ENCODE measurements around the gene TAF11. TPM values are rescaled to one million over a fixed set of nuclear protein-coding genes. Genes with fewer than 3 reads are reported as not detected.

The TAF11 gene
- total RNA-seq, 1 experiment from 2014 or later = 44.1 TPM

- TF ChIP-seq, protein P1, sequence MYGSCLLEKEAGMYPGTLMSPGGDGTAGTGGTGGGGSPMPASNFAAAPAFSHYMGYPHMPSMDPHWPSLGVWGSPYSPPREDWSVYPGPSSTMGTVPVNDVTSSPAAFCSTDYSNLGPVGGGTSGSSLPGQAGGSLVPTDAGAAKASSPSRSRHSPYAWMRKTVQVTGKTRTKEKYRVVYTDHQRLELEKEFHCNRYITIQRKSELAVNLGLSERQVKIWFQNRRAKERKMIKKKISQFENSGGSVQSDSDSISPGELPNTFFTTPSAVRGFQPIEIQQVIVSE (CRISPR knock-in tag; IDR thresholded peaks at IDR 0.05; ENCODE audit: borderline replicate concordance) = no peak
- TF ChIP-seq FOXJ3 (CRISPR knock-in tag; IDR thresholded peaks at IDR 0.05; ENCODE audit: borderline replicate concordance) (no peak), GRHL2 (CRISPR knock-in tag; IDR thresholded peaks at IDR 0.05; ENCODE audit: insufficient replicate concordance, severe bottlenecking) (no peak), RELA (CRISPR knock-in tag; IDR thresholded peaks at IDR 0.05; ENCODE audit: borderline replicate concordance) (no peak), IRF2 (CRISPR knock-in tag; IDR thresholded peaks at IDR 0.05; ENCODE audit: borderline replicate concordance, low read depth) (no peak), ELF4 (CRISPR knock-in tag; IDR thresholded peaks at IDR 0.05; ENCODE audit: low read depth) (peak; percentile 44; the same call in 1 of the 2 replicates), FOXP4 (CRISPR knock-in tag; IDR thresholded peaks at IDR 0.05) (no peak), JUN (CRISPR knock-in tag; IDR thresholded peaks at IDR 0.05) (no peak), PRRX2 (CRISPR knock-in tag; IDR thresholded peaks at IDR 0.05) (no peak), FOXP1 (CRISPR knock-in tag; IDR thresholded peaks at IDR 0.05; ENCODE audit: borderline replicate concordance) (no peak), ETV6 (CRISPR knock-in tag; IDR thresholded peaks at IDR 0.05) (no peak), ZNF671 (CRISPR knock-in tag; IDR thresholded peaks at IDR 0.05) (no peak), ESRRA (CRISPR knock-in tag; IDR thresholded peaks at IDR 0.05; ENCODE audit: borderline replicate concordance) (no peak), NFYB (CRISPR knock-in tag; conservative IDR thresholded peaks at IDR 0.05; ENCODE audit: low read depth) (no peak), USF2 (CRISPR knock-in tag; IDR thresholded peaks at IDR 0.05) (peak; percentile 66), KAT7 (CRISPR knock-in tag; IDR thresholded peaks at IDR 0.05; ENCODE audit: borderline replicate concordance) (no peak), CREM (CRISPR knock-in tag; IDR thresholded peaks at IDR 0.05) (peak; percentile 90; the same call in 1 of the 2 replicates), GABPB1 (CRISPR knock-in tag; IDR thresholded peaks at IDR 0.05) (peak; percentile 63; the same call in 1 of the 2 replicates)
- TF ChIP-seq, protein P2, sequence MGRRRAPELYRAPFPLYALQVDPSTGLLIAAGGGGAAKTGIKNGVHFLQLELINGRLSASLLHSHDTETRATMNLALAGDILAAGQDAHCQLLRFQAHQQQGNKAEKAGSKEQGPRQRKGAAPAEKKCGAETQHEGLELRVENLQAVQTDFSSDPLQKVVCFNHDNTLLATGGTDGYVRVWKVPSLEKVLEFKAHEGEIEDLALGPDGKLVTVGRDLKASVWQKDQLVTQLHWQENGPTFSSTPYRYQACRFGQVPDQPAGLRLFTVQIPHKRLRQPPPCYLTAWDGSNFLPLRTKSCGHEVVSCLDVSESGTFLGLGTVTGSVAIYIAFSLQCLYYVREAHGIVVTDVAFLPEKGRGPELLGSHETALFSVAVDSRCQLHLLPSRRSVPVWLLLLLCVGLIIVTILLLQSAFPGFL (CRISPR knock-in tag; IDR thresholded peaks at IDR 0.05; ENCODE audit: borderline replicate concordance) = no peak
- TF ChIP-seq, protein P3, sequence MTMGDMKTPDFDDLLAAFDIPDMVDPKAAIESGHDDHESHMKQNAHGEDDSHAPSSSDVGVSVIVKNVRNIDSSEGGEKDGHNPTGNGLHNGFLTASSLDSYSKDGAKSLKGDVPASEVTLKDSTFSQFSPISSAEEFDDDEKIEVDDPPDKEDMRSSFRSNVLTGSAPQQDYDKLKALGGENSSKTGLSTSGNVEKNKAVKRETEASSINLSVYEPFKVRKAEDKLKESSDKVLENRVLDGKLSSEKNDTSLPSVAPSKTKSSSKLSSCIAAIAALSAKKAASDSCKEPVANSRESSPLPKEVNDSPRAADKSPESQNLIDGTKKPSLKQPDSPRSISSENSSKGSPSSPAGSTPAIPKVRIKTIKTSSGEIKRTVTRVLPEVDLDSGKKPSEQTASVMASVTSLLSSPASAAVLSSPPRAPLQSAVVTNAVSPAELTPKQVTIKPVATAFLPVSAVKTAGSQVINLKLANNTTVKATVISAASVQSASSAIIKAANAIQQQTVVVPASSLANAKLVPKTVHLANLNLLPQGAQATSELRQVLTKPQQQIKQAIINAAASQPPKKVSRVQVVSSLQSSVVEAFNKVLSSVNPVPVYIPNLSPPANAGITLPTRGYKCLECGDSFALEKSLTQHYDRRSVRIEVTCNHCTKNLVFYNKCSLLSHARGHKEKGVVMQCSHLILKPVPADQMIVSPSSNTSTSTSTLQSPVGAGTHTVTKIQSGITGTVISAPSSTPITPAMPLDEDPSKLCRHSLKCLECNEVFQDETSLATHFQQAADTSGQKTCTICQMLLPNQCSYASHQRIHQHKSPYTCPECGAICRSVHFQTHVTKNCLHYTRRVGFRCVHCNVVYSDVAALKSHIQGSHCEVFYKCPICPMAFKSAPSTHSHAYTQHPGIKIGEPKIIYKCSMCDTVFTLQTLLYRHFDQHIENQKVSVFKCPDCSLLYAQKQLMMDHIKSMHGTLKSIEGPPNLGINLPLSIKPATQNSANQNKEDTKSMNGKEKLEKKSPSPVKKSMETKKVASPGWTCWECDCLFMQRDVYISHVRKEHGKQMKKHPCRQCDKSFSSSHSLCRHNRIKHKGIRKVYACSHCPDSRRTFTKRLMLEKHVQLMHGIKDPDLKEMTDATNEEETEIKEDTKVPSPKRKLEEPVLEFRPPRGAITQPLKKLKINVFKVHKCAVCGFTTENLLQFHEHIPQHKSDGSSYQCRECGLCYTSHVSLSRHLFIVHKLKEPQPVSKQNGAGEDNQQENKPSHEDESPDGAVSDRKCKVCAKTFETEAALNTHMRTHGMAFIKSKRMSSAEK (CRISPR knock-in tag; IDR thresholded peaks at IDR 0.05; ENCODE audit: borderline replicate concordance) = no peak
- TF ChIP-seq, protein P4, sequence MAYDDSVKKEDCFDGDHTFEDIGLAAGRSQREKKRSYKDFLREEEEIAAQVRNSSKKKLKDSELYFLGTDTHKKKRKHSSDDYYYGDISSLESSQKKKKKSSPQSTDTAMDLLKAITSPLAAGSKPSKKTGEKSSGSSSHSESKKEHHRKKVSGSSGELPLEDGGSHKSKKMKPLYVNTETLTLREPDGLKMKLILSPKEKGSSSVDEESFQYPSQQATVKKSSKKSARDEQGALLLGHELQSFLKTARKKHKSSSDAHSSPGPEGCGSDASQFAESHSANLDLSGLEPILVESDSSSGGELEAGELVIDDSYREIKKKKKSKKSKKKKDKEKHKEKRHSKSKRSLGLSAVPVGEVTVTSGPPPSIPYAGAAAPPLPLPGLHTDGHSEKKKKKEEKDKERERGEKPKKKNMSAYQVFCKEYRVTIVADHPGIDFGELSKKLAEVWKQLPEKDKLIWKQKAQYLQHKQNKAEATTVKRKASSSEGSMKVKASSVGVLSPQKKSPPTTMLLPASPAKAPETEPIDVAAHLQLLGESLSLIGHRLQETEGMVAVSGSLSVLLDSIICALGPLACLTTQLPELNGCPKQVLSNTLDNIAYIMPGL (CRISPR knock-in tag; IDR thresholded peaks at IDR 0.05) = peak; percentile 22; the same call in 1 of the 2 replicates
- TF ChIP-seq, protein P5, sequence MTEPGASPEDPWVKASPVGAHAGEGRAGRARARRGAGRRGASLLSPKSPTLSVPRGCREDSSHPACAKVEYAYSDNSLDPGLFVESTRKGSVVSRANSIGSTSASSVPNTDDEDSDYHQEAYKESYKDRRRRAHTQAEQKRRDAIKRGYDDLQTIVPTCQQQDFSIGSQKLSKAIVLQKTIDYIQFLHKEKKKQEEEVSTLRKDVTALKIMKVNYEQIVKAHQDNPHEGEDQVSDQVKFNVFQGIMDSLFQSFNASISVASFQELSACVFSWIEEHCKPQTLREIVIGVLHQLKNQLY (CRISPR knock-in tag; IDR thresholded peaks at IDR 0.05) = no peak
These were observed 1.2 kb upstream of the TAF11 start, which contains the start of gene ANKS1A (continued) for GRCh38 chr6:34888874-34889555.
